GM08714 (cell line): ENCODE measurements around the gene ASTN1.

Experiments
- H3K4me3 ChIP-seq: fragments of 200-500 bp; sonication (Bioruptor generic); 2 replicates; pipeline ENCODE4 v1.5.1; 2014; ENCODE audit warnings: mild to moderate bottlenecking, low read length, inconsistent platforms
- ZNF274 ChIP-seq: IDR thresholded peaks from 2 replicates; pipeline ENCODE4 v1.6.1; 2012; ENCODE audit warnings: mild to moderate bottlenecking, low read depth, low read length

ASTN1 gene

GRCh38 chr1:177174921-177175634, 10.6 kb upstream of the ASTN1 start:
- no peak overlapping the region for H3K4me3 ChIP-seq
- TF ChIP-seq ZNF274: no peak

GRCh38 chr1:177173976-177174375, 9.5 kb upstream of the ASTN1 start:
- no peak for TF ChIP-seq ZNF274
- no peak overlapping the region for H3K4me3 ChIP-seq

- H3K4me3 ChIP-seq: no peak overlapping the region
- TF ChIP-seq ZNF274: no peak
These were observed 8.4 kb upstream of the ASTN1 start for GRCh38 chr1:177172866-177173265.

- no peak for TF ChIP-seq ZNF274
- H3K4me3 ChIP-seq: no peak overlapping the region
These were observed 7.8 kb upstream of the ASTN1 start for GRCh38 chr1:177172272-177172671.

- no peak for TF ChIP-seq ZNF274
- no peak overlapping the region for H3K4me3 ChIP-seq
These were observed 7.1 kb upstream of the ASTN1 start for GRCh38 chr1:177171536-177172123.

- TF ChIP-seq ZNF274: no peak
- H3K4me3 ChIP-seq: no peak within 1 kb of the TSS
These were observed 6.4 kb upstream of the ASTN1 start, which contains the start of gene BRINP2 for GRCh38 chr1:177170756-177171535. Gene BRINP2 (plus strand): TSS chr1:177170958. CDS start chr1:177229877, 58,919 bp downstream.

GRCh38 chr1:177165069-177165439, 542 bp upstream of the ASTN1 start:
- H3K4me3 ChIP-seq: no peak overlapping the region
- no peak for TF ChIP-seq ZNF274

GRCh38 chr1:177163844-177164379, 600 bp downstream of the ASTN1 start:
- TF ChIP-seq ZNF274: no peak
- H3K4me3 ChIP-seq: no peak overlapping the region

GRCh38 chr1:177162243-177162642, 2.3 kb downstream of the ASTN1 start:
- no peak for TF ChIP-seq ZNF274
- H3K4me3 ChIP-seq: no peak overlapping the region

GRCh38 chr1:177146499-177146898, 18.0 kb downstream of the ASTN1 start:
- no peak for TF ChIP-seq ZNF274

GRCh38 chr1:177145106-177146070, 19.1 kb downstream of the ASTN1 start:
- TF ChIP-seq ZNF274: no peak
- no peak overlapping the region for H3K4me3 ChIP-seq

More at GRCh38 chr1:177146499-177146898, 18.0 kb downstream of the ASTN1 start:
- H3K4me3 ChIP-seq: no peak overlapping the region

GRCh38 chr1:177142791-177143271, 21.7 kb downstream of the ASTN1 start:
- TF ChIP-seq ZNF274: no peak
- no peak overlapping the region for H3K4me3 ChIP-seq

- TF ChIP-seq ZNF274: no peak
These were observed 22.5 kb downstream of the ASTN1 start for GRCh38 chr1:177142010-177142409.

More at GRCh38 chr1:177142010-177142409, 22.5 kb downstream of the ASTN1 start:
- H3K4me3 ChIP-seq: no peak overlapping the region
